ENCODE results near the gene CCDC142. TPM values are rescaled to one million over a fixed set of nuclear protein-coding genes. Genes with fewer than 3 reads are reported as not detected.

The CCDC142 gene
- total RNA-seq, 1 donor from 2014 or later = 9.5 TPM

DNA sequence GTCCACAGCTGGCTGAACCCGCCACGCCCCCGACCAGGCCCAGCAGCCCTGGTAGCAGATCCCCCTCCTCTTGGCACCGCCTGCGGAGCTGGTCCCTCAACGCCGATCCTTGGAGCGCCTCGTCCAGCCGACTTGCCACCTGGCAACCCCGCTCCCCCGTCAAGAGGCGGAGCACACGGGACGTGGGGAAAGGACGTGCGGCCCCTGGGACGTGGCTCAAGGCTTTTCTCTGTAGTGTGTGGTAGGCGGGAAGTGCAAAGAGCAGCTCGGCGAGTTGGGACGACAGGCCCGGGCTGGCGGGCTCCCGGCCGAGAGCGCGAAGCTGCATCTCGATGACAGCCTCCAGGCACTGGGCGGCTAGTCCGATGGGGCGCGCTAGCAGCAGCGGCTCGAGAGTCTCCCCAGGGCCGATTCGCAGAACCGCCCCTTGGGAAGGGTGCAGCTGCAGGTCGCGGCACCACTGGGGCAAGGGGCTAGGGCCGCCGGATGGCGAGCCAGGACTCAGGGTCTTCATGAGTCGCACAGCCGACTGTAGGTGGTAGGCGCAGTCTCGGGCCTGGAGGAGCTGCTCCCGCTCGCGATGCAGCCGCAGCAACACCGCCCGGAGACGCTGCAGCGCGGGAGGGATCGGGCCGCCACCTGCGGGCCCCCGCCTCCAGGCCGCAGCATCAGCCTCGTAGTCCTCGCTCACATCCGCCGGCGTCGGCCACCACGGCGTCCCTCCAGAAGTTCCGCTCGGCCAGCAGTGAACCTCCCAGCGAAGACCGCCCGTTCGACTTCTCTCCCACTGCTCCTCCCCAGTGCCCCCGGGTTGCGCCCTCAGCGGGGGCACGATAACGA, 617 bp downstream of the CCDC142 start:
- Histone ChIP-seq H3K4me3 (ENCODE audit: low read depth, low read length) (peak overlapping the region; percentile 60), H3K36me3 (ENCODE audit: control insufficient read depth, insufficient read depth, low read length) (no peaks in the 10 kb centered on the region), H3K27me3 (ENCODE audit: control insufficient read depth, insufficient read depth, low read length) (no peaks in the 10 kb centered on the region)
- TF ChIP-seq, protein P1, sequence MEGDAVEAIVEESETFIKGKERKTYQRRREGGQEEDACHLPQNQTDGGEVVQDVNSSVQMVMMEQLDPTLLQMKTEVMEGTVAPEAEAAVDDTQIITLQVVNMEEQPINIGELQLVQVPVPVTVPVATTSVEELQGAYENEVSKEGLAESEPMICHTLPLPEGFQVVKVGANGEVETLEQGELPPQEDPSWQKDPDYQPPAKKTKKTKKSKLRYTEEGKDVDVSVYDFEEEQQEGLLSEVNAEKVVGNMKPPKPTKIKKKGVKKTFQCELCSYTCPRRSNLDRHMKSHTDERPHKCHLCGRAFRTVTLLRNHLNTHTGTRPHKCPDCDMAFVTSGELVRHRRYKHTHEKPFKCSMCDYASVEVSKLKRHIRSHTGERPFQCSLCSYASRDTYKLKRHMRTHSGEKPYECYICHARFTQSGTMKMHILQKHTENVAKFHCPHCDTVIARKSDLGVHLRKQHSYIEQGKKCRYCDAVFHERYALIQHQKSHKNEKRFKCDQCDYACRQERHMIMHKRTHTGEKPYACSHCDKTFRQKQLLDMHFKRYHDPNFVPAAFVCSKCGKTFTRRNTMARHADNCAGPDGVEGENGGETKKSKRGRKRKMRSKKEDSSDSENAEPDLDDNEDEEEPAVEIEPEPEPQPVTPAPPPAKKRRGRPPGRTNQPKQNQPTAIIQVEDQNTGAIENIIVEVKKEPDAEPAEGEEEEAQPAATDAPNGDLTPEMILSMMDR (IDR thresholded peaks at IDR 0.05; ENCODE audit: insufficient read depth, low read length, poor library complexity, severe bottlenecking) = no peak
- no peak for DNase-seq (ENCODE audit: low read depth)

DNA sequence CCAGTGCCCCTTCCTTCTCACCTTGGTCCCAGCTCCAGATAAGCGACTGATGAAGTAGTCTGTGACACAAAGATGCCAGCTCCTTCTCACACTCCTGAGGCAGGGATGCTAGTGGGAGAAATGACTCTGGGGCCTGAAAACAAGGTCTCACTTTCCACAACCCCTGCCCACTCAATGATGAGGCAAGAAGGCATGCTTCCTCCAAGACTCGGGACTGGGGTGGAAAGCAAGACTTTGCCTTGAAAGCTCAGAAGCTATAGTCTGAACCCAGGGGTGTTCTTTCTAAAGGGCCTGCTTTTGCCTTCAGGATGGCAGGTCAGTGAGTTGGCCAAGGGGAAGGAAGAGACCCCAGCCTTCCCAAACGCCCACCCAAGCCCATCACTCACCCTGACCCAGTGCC, 1.4 kb downstream of the CCDC142 start:
- TF ChIP-seq, protein P1 (IDR thresholded peaks at IDR 0.05; ENCODE audit: insufficient read depth, low read length, poor library complexity, severe bottlenecking) = no peak
- no peaks in the 10 kb centered on the region for H3K36me3 ChIP-seq (ENCODE audit: control insufficient read depth, insufficient read depth, low read length)

DNA sequence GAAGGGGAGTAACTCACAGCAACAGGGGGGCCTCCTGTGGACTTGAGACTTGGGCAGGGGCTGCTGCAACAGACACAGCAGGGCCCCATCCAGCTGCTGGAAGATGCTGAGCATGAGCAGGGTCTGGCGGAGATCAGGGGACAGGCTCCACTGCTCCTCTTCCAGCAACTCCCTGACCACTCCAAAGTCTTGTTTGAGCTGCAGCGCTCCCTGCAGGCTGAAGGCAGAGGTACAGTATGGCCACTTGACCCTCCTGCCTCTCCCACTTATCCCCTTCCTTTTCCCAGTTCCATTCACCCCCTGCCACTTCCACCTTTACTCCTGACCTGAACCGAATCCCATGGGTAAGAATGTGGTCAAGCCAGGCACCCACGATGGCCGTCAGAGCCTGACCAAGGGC, 7.9 kb downstream of the CCDC142 start:
- TF ChIP-seq, protein P1 (IDR thresholded peaks at IDR 0.05; ENCODE audit: insufficient read depth, low read length, poor library complexity, severe bottlenecking) = peak; percentile 30
- peaks cover 1% of the 10 kb centered on the region for H3K36me3 ChIP-seq (ENCODE audit: control insufficient read depth, insufficient read depth, low read length)
- no peak for DNase-seq (ENCODE audit: low read depth)
- no peaks in the 10 kb centered on the region for H3K27me3 ChIP-seq (ENCODE audit: control insufficient read depth, insufficient read depth, low read length)
- no peak overlapping the region for H3K4me3 ChIP-seq (ENCODE audit: low read depth, low read length)

More for the DNA sequence above, 1.4 kb downstream of the CCDC142 start:
- H3K4me3 ChIP-seq (ENCODE audit: low read depth, low read length) = peak overlapping the region; percentile 60
- no peaks in the 10 kb centered on the region for H3K27me3 ChIP-seq (ENCODE audit: control insufficient read depth, insufficient read depth, low read length)
- DNase-seq (ENCODE audit: low read depth) = no peak

DNA sequence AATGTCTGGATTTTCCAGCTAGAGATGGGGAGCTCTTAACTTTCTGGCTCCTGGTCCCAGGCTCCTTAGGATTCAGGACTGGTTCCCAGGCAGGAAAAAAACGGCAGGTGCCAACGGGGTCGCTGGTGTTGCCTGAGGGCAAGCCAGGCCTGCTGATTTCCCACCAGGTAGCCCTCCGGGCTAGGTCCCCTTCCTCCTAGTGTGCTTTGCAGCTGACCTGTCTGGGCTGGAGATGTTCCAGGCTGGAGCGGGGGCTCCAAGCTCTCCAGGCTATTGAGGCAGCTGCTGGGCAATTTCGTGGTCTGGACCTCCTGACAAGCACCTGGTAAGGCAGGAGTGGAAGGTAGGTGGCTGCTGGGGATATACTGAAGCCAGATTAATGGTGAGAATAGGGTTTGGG, 8.3 kb downstream of the CCDC142 start:
- H3K27me3 ChIP-seq (ENCODE audit: control insufficient read depth, insufficient read depth, low read length) = no peaks in the 10 kb centered on the region
- no peak for DNase-seq (ENCODE audit: low read depth)
- H3K36me3 ChIP-seq (ENCODE audit: control insufficient read depth, insufficient read depth, low read length) = peaks cover 1% of the 10 kb centered on the region
- TF ChIP-seq, protein P1 (IDR thresholded peaks at IDR 0.05; ENCODE audit: insufficient read depth, low read length, poor library complexity, severe bottlenecking) = no peak
- H3K4me3 ChIP-seq (ENCODE audit: low read depth, low read length) = no peak overlapping the region

DNA sequence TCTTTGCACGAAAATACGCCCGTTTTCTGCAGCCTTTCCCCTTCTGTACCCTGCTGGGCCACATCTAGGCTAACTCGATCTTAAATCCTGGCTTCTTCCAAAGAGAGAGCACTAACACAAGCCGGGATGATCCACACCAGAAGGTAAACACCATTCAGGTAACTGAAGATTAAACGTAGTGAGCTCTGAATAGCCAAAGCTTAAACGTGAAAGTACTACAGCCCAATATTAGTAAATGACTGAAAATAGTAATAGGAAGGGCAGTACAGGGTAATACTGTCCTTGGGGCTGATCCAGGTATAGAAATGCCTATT, 9.9 kb downstream of the CCDC142 start:
- TF ChIP-seq, protein P1 (IDR thresholded peaks at IDR 0.05; ENCODE audit: insufficient read depth, low read length, poor library complexity, severe bottlenecking) = no peak
- no peak for DNase-seq (ENCODE audit: low read depth)
- peak overlapping the region; percentile 76 for H3K4me3 ChIP-seq (ENCODE audit: low read depth, low read length)
- peaks cover 1% of the 10 kb centered on the region for H3K36me3 ChIP-seq (ENCODE audit: control insufficient read depth, insufficient read depth, low read length)
- no peaks in the 10 kb centered on the region for H3K27me3 ChIP-seq (ENCODE audit: control insufficient read depth, insufficient read depth, low read length)

Data from kidney epithelial cell (primary cell).